Stimulated activated CD4-positive, alpha-beta T cell treated with anti-CD3 and anti-CD28 coated beads, TNF-alpha, amount 100 ng/mL, for 1 hour (primary cell): ENCODE measurements around the gene MAP2K3.
"Not testable (repeated sequence)": the region's sequence is repeated elsewhere in the genome, so short reads cannot be mapped to it uniquely, and the experiment has no call there.

Experiments used
- DNase-seq, 3 donors: peaks; one replicate each; pipeline ENCODE4 v3.0.0-alpha.2; 2020; ENCODE audit warnings: low read depth in 3 of 3, low spot score in 1 of 3

MAP2K3 gene

GRCh38 chr17:21310061-21310765 is 25.7 kb downstream of the MAP2K3 start:
- DNase-seq: not testable (repeated sequence)

GRCh38 chr17:21310766-21311602 is 26.5 kb downstream of the MAP2K3 start:
- DNase-seq: not testable (repeated sequence)

- no peak for DNase-seq
Observed at GRCh38 chr17:21313320-21313719, 28.8 kb downstream of the MAP2K3 start.

- not testable (repeated sequence) for DNase-seq
Observed at GRCh38 chr17:21313761-21314160, 29.2 kb downstream of the MAP2K3 start.

GRCh38 chr17:21314261-21314664 is 29.8 kb downstream of the MAP2K3 start:
- not testable (repeated sequence) for DNase-seq

GRCh38 chr17:21314701-21315111 is 30.2 kb downstream of the MAP2K3 start:
- not testable (repeated sequence) for DNase-seq

- not testable (repeated sequence) for DNase-seq
Observed at GRCh38 chr17:21315246-21316000, 30.9 kb downstream of the MAP2K3 start.

GRCh38 chr17:21316212-21316886 is 31.8 kb downstream of the MAP2K3 start:
- DNase-seq: not testable (repeated sequence)

GRCh38 chr17:21316887-21317500 is 32.5 kb downstream of the MAP2K3 start:
- not testable (repeated sequence) for DNase-seq

GRCh38 chr17:21317821-21318220 is 33.3 kb downstream of the MAP2K3 start:
- not testable (repeated sequence) for DNase-seq

- no peak for DNase-seq
Observed at GRCh38 chr17:21318439-21318838, 33.9 kb downstream of the MAP2K3 start.

- DNase-seq: not testable (repeated sequence)
Observed at GRCh38 chr17:21318856-21319255, 34.3 kb downstream of the MAP2K3 start.

- not testable (repeated sequence) for DNase-seq
Observed at GRCh38 chr17:21319256-21319655, 34.7 kb downstream of the MAP2K3 start.

GRCh38 chr17:21319686-21320375 is 35.3 kb downstream of the MAP2K3 start:
- not testable (repeated sequence) for DNase-seq

GRCh38 chr17:21320430-21320829 is 35.9 kb downstream of the MAP2K3 start:
- DNase-seq: not testable (repeated sequence)

- DNase-seq: not testable (repeated sequence)
Observed at GRCh38 chr17:21321061-21321460, 36.5 kb downstream of the MAP2K3 start.

GRCh38 chr17:21321744-21322191 is 37.3 kb downstream of the MAP2K3 start:
- not testable (repeated sequence) for DNase-seq

GRCh38 chr17:21323257-21324111 is 39.0 kb downstream of the MAP2K3 start:
- DNase-seq: not testable (repeated sequence)

GRCh38 chr17:21324741-21325140 is 40.2 kb downstream of the MAP2K3 start:
- DNase-seq: not testable (repeated sequence)
